Measurements from ENCODE around the gene TNS3. TPM values are rescaled to one million over a fixed set of nuclear protein-coding genes. Genes with fewer than 3 reads are reported as not detected.

Gene TNS3
- total RNA-seq, 8 experiments from 2014 or later, result 2.6 to 49.9 (median 8.7) TPM

DNA sequence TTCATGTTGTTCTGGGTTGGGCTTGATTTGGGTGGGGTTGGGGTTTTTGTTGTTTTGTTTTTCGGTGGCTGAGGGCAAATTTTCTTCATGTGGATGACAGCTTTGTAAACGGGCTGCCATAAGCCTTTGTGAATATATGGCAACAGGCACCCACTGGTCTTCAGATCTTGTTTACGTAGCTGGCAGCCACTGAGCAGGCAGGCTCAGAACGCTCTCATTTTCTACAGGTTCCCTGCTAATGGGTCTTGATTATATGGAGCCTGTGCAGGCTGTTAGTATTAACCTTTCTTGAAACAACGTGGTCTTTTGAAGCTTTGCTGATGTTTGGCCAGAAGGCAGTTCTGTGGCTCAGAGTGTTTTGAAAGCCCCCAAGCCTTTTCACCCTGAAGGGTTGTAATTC is 199.7 kb downstream of the TNS3 start:
- peaks cover 36 to 40% of the 10 kb centered on the region in 2 donors for H3K4me1 ChIP-seq (replicated peaks in 1 of 2)
- in situ Hi-C loops (cut with MboI; ENCODE audit: low pct_unique_long_range_greater_than_20kb in 2 of 9, low sequenced_read_pairs in 9 of 9, unreplicated experiment in 9 of 9), result no loop called here
- WGBS, 10 experiments, result 20 to 88% (median 64%) methylated on average over 1 to 5 of the region's 5 CpGs; no CpG with 5 or more reads in 2 of the 10 experiments
- ATAC-seq (replicated peaks in 6 of 8), result no peak
- H3K4me3 ChIP-seq, result no peak overlapping the region
- no peak overlapping the region for H3K27ac ChIP-seq

DNA sequence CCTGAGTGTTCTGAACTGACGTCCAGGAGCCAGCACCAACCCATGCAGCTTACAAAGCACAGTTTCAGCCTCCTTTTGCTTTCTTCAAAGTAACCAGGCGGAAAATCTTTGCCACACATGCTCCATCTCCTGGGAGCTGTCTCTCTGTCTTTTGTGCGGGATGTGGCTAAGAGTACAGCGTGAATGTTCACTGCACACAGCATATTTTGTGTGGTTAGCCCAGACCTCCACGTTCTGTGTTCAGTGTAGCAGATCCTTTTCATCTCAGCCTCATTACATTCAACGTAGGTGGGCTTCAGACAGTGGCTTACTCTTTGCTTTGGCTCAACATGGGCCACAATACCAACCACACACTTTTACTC is 200.8 kb downstream of the TNS3 start:
- H3K27ac ChIP-seq, result no peak overlapping the region
- WGBS, 10 experiments, result 18 to 100% (median 31%) methylated on average over 1 to 6 of the region's 6 CpGs; no CpG with 5 or more reads in 3 of the 10 experiments
- H3K4me1 ChIP-seq (replicated peaks in 1 of 2), result peaks cover 36 to 40% of the 10 kb centered on the region in 2 donors
- in situ Hi-C loops (cut with MboI; ENCODE audit: low pct_unique_long_range_greater_than_20kb in 2 of 9, low sequenced_read_pairs in 9 of 9, unreplicated experiment in 9 of 9), result no loop called here
- peak in 5 of 8 experiments; percentile 13 to 41 (median 37) for ATAC-seq (replicated peaks in 6 of 8)
- no peak overlapping the region for H3K4me3 ChIP-seq

DNA sequence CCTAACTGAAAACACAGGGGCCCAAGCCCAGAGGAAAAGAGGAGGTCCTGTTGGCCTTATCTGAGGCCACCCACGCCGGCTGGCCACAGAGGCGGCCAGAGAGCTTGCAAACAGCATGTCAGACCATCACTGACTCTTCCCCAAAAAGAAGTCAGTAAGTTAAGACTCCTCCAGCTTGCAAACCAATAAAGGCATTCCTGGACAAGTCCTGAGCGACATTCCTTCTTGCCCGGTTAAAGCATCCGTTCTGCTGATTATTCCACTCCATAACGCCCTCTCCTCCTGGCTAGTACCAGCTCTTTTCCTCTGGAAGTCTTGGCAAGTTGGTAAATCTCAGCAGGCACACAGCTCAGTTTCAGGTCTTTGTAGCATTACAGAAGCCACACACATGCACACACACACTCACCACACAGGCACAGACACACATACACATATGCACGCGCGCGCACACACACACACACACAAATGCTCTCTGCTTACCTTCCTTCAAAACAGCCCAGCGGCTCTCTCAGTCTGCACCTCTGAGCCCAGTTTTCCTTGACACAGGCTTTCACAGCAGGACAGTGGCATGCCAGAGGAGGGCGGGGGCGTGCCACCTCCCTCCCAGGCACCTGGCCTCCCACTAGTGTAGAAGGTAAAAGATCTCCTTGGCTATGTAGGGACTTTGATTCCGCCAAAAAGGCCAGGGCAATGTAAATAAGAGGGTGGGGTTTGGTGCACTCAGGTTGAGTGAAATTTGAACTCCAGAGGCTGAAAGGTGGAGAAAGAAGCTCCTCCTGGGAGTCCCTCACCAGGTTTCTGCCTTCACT is 201.4 kb downstream of the TNS3 start:
- 36 to 100% (median 65%) methylated on average over 3 to 8 of the region's 15 CpGs; no CpG with 5 or more reads in 5 of the 10 experiments for WGBS, 10 experiments
- no peak overlapping the region for H3K27ac ChIP-seq
- H3K4me3 ChIP-seq, result no peak overlapping the region
- ATAC-seq (replicated peaks in 6 of 8), result peak in 4 of 8 experiments; percentile 10 to 32 (median 16)
- peaks cover 30 to 38% of the 10 kb centered on the region in 2 donors for H3K4me1 ChIP-seq (replicated peaks in 1 of 2)
- in situ Hi-C loops (cut with MboI; ENCODE audit: low pct_unique_long_range_greater_than_20kb in 2 of 9, low sequenced_read_pairs in 9 of 9, unreplicated experiment in 9 of 9), result no loop called here

DNA sequence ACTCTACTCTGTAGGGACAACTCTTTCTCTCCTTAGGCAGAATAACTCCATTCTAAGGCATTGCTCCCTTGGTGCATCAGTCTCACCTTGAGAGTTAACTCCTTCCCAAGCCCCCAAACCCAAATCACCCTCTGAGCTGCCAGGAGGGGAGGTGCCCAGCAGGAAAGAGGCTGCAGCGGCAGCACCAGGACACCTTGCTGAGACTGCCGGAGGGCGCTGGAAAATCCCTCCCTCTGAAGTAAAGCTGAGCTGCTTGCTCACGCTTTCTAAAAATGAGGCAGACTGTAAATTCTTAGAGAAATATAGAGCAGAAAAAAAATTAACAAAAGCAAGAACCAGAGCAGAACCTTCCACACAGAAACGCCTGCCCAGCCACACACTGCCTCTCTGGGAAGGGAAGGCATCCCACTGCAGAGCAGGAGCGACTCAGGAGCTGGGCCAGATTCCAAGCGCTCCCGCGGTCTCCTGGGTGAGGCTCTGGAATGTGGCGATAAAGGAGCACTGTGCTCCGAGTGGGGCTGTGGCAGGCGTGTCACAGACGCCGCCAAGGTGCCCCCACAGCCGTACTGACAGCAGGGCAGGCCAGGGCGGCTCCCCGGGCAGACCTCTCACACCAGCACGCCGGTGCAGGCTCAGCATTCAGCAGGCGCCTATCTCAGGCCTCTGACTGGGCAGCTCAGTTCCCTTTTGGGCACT is 202.1 kb downstream of the TNS3 start:
- in situ Hi-C loops (cut with MboI; ENCODE audit: low pct_unique_long_range_greater_than_20kb in 2 of 9, low sequenced_read_pairs in 9 of 9, unreplicated experiment in 9 of 9), result no loop called here
- Histone ChIP-seq H3K27ac (no peak overlapping the region), H3K4me1 (replicated peaks in 1 of 2) (peaks cover 22 to 31% of the 10 kb centered on the region in 2 donors), H3K4me3 (no peak overlapping the region)
- WGBS, 10 experiments, result 40 to 80% (median 74%) methylated on average over 1 to 8 of the region's 20 CpGs; no CpG with 5 or more reads in 3 of the 10 experiments
- ATAC-seq (replicated peaks in 6 of 8), result peak in 7 of 8 experiments; percentile 64 to 93 (median 86)

DNA sequence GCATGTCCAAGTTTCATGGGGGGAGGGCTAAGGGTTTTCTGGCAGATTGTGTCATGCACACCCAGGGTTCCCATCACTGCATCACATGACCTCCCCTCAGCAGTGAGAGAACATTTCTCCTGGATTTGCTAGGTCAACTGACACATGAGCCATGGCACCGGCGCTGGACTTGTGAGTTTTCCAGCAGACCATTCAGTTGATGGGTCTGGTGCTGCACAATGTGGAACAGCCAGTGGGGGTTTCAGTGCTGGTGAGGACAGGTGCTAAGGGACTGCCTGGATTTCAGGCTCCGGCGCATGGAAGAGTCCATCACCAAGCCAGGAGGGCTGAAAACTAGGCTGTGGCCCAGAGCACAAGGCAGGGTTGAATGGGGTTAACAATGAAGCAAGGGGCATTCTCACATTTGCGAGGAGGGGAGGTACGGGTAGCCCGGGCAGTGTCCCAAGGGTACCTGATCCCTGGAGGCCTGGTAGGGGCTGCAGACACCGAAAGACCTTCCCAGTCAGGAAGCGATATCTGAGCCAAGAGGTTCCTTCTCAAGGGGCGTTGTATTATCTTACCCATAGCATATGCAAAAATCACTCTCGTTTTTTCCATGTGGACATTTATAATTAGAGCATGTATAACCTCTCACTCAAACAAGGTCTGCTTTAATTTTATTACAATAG is 203.0 kb downstream of the TNS3 start:
- H3K27ac ChIP-seq, result no peak overlapping the region
- no peak overlapping the region for H3K4me3 ChIP-seq
- in situ Hi-C loops (cut with MboI; ENCODE audit: low pct_unique_long_range_greater_than_20kb in 2 of 9, low sequenced_read_pairs in 9 of 9, unreplicated experiment in 9 of 9), result no loop called here
- peaks cover 21 to 30% of the 10 kb centered on the region in 2 donors for H3K4me1 ChIP-seq (replicated peaks in 1 of 2)
- ATAC-seq (replicated peaks in 6 of 8), result peak in 1 of 8 experiments; percentile 40
- WGBS, 10 experiments, result 56 to 100% (median 87%) methylated on average over 2 to 8 of the region's 11 CpGs

DNA sequence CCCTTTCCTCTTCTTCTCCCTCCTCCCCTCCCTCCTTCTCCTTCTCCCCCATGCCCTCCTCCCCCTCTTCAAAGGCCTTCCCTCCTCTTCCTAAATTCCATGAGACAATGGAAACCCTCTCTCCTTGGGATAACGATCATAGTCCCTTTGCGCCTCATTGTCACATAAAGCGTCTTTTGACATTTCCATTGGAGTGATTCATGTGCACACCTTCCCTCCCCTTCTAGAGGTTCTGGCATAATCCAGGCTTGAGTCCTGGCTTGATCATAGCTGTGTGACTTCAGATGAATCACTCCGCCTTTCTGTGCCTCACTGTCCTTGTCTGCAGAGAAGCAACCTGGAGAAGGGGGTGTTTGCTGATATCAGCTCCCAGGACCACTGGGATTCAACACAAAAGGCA is 204.2 kb downstream of the TNS3 start:
- Histone ChIP-seq H3K4me1 (replicated peaks in 1 of 2) (peaks cover 17 to 27% of the 10 kb centered on the region in 2 donors), H3K4me3 (no peak overlapping the region), H3K27ac (no peak overlapping the region)
- WGBS, 10 experiments, result 100% methylated on average over 1 of the region's 4 CpGs; no CpG with 5 or more reads in 8 of the 10 experiments
- in situ Hi-C loops (cut with MboI; ENCODE audit: low pct_unique_long_range_greater_than_20kb in 2 of 9, low sequenced_read_pairs in 9 of 9, unreplicated experiment in 9 of 9), result no loop called here
- no peak for ATAC-seq (replicated peaks in 6 of 8)

DNA sequence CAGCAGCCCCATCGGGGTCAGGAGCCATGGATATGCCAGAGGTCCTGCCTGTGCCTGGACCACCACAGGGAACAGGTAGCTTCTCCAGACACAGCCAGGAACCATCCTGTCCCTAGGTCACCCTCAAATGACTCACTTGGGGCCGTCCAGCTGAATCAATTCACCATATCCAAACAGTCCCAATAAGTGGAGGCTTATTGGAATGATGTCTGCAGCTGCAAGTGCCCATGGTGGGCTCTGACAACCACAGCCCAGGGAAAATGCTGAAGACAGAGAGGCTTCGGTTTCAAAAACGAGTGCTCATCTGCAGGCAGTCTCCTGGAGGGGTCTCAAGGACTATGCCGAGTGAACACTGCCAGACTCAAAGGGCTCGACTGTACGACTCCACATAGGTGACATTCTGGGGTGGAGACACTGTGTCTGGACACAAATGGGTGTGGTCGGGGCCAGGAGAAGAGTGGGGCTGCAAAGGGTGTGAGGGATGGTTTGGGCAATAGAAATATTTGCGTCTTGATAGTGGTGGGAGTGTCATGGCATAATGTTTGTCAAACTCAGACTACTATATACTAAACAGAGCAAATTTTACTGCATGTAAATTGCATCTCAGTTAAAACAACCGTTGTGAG is 204.8 kb downstream of the TNS3 start:
- H3K4me3 ChIP-seq, result no peak overlapping the region
- H3K27ac ChIP-seq, result no peak overlapping the region
- WGBS, 10 experiments, result 52 to 100% (median 80%) methylated on average over 1 to 6 of the region's 10 CpGs; no CpG with 5 or more reads in 3 of the 10 experiments
- ATAC-seq (replicated peaks in 6 of 8), result no peak
- in situ Hi-C loops (cut with MboI; ENCODE audit: low pct_unique_long_range_greater_than_20kb in 2 of 9, low sequenced_read_pairs in 9 of 9, unreplicated experiment in 9 of 9), result no loop called here
- H3K4me1 ChIP-seq (replicated peaks in 1 of 2), result peaks cover 17 to 27% of the 10 kb centered on the region in 2 donors

DNA sequence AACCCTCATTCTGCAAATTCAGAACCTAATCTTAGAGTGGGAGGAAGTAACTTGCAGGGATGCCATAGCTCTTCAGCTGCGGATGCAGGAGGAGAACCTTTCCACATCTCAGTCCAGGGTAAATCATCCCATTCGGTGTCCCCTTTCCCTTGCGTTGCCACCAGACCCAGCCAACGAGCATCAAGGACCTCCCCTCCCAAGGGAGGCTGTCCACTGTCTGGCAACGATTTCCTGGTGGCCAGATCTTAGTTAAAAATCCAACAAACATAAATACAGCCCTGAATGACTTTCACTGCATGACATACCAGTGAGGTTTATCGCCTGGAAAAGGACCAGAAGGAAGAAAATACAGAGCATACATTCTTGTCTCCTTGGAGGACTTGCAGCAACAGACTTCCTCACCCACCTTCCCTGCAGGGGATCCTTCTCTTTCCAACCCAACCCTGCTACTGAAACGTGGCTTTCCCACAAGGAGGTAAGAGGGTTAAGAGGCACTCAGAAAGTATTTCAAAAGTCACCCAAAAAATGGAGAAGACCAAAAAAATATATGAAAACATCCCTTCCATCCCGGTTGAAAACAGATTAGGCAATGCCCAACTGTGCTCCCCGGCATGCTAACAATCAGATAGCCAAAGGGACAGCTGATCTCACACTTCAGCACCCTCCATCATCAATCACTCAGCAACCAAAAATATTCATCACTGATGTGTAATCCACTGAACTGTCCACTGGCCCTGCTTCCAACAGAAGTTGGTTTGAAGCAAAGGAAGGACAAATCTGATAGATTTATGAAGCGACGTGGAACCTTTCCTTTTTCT is 206.6 kb downstream of the TNS3 start:
- ATAC-seq (replicated peaks in 6 of 8), result peak in 3 of 8 experiments; percentile 2 to 87 (median 11)
- 39 to 92% (median 78%) methylated on average over 1 to 9 of the region's 11 CpGs for WGBS, 10 experiments
- peaks cover 10 to 20% of the 10 kb centered on the region in 2 donors for H3K4me1 ChIP-seq (replicated peaks in 1 of 2)
- no peak overlapping the region for H3K4me3 ChIP-seq
- in situ Hi-C loops (cut with MboI; ENCODE audit: low pct_unique_long_range_greater_than_20kb in 2 of 9, low sequenced_read_pairs in 9 of 9, unreplicated experiment in 9 of 9), result no loop called here
- H3K27ac ChIP-seq, result no peak overlapping the region

DNA sequence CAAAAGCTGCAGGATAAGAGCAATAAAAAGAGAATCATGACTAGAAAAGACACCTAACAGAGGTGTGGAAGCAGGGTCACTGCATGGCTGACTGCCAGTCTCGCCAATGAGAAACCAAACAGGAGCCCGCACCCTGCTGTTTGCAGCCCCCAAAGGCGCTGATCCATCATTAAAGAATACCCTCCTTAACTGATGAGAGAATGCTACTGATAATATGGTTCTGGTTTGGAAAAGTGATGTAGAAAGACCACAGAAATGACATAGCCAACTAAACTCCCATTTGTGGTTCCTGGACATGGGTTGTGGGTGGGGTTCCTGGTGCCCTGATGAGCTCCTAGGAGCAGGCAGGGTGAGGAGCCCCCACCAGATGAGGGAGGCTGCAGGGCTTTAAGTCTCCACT is 207.4 kb downstream of the TNS3 start:
- no peak for ATAC-seq (replicated peaks in 6 of 8)
- in situ Hi-C loops (cut with MboI; ENCODE audit: low pct_unique_long_range_greater_than_20kb in 2 of 9, low sequenced_read_pairs in 9 of 9, unreplicated experiment in 9 of 9), result no loop called here
- no peak overlapping the region for H3K27ac ChIP-seq
- no peak overlapping the region for H3K4me3 ChIP-seq
- peaks cover 2 to 12% of the 10 kb centered on the region in 2 donors for H3K4me1 ChIP-seq (replicated peaks in 1 of 2)
- WGBS, 10 experiments, result 82 to 100% (median 86%) methylated on average over 1 to 3 of the region's 3 CpGs; no CpG with 5 or more reads in 7 of the 10 experiments

DNA sequence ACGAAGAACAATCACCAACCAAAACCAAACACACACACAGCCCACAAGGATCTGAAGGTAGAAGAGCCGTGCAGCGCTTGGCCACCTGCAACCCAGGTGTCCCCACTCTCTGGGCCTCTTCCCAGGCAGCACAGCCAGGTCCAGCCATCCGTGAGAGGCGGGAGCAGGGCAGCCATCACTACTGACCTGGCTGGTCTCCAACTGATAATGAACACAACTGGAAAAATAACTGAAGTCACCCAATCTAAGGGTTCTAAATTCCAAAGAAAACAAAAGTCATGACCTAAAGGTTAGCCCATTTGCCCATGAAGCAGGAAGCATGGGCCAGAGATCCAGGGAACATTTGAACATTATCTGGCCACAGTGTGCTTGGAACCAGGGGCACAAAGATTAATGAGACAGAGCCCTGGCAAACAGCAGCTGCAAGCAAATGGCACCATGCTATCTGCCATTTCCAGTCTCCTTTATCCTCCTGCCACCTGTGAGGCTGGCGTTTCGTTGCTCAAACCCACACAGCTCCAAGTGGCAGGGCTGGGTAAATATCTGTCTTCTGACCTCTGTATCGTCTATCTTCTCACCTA is 207.9 kb downstream of the TNS3 start:
- Histone ChIP-seq H3K4me3 (no peak overlapping the region), H3K27ac (no peak overlapping the region), H3K4me1 (replicated peaks in 1 of 2) (peaks cover 0 to 11% of the 10 kb centered on the region in 2 donors)
- no peak for ATAC-seq (replicated peaks in 6 of 8)
- in situ Hi-C loops (cut with MboI; ENCODE audit: low pct_unique_long_range_greater_than_20kb in 2 of 9, low sequenced_read_pairs in 9 of 9, unreplicated experiment in 9 of 9), result no loop called here
- WGBS, 10 experiments, result 52 to 100% (median 85%) methylated on average over 1 to 3 of the region's 8 CpGs; no CpG with 5 or more reads in 4 of the 10 experiments

DNA sequence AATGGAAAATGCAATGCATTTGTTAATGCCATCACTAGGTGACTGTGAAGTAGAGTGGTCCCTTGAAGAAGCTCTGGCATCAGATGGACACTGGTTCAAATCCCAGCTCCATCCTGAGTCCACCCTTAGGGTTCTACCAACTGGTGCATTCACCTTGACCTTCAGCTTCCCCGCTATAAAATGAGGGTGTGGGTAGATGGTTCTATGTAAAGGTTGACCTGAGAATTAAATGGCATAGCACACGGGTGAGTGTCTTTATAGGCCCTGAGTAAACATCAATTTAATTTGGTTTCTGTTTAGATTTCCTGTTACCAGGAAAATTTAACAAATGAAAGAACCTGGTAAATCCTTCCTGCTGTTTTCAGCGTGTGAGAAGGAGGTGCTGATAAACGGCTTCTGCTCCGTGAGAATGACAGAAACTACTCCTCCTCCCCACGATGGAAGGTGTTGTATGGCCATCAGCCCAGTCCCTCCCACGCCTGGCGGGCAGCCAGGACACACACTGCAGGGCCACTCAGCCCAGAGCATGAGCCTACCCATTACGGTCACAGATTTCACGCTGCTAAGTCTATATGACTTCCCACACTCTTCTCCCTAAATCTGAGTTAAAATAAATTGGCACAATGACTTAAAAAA is 210.1 kb downstream of the TNS3 start:
- Histone ChIP-seq H3K27ac (no peak overlapping the region), H3K4me1 (replicated peaks in 1 of 2) (peaks cover 0 to 3% of the 10 kb centered on the region in 2 donors), H3K4me3 (no peak overlapping the region)
- WGBS, 10 experiments, result 0 to 80% (median 51%) methylated on average over 1 to 10 of the region's 10 CpGs; no CpG with 5 or more reads in 2 of the 10 experiments
- ATAC-seq (replicated peaks in 6 of 8), result peak in 7 of 8 experiments; percentile 46 to 99 (median 97)
- in situ Hi-C loops (cut with MboI; ENCODE audit: low pct_unique_long_range_greater_than_20kb in 2 of 9, low sequenced_read_pairs in 9 of 9, unreplicated experiment in 9 of 9), result no loop called here
